NT2/D1 (cell line): ENCODE results near the gene IMMP2L.

Experiments used
- SUZ12 ChIP-seq: IDR thresholded peaks from 2 replicates; pipeline ENCODE4 v1.6.1; 2011; ENCODE audit not compliant: insufficient read length, insufficient read depth; ENCODE audit errors: extremely low read depth
- YY1 ChIP-seq: IDR thresholded peaks from 2 replicates; pipeline ENCODE4 v1.6.1; 2011; ENCODE audit not compliant: insufficient read length, insufficient read depth

DNA sequence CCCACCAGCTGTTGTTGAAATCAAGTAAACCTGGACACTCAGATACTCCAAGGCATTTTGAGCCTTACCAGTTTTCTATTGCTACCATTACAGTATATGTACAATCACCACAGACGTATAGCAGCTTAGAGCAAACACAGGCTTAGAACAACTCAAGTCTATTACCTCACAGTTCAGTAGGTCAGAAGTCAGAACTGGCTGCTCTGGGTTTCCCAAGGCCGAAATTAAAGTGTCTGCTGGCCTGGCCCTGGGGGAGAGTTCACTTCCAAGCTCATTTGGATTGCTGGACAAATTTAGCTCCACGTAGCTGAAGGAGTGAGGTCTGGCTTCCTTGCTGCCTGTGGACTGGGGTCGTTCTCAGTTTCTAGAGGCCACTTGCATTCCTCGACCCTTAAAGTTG, 731.5 kb downstream of the IMMP2L start:
- TF ChIP-seq YY1 (no peak), SUZ12 (no peak)
